ENCODE measurements around the gene MPC2.

MPC2 gene

GRCh38 chr1:167916766-167917511 is 19.9 kb downstream of the MPC2 start:
- Histone ChIP-seq H3K27ac (ENCODE audit: low read depth, low read length) (no peak overlapping the region), H3K27me3 (ENCODE audit: control insufficient read depth in 1 of 2, insufficient read depth in 2 of 2, low read length in 2 of 2) (no peaks in the 10 kb centered on the region), H3K4me1 (ENCODE audit: insufficient read depth, low read length) (no peaks in the 10 kb centered on the region), H3K9ac (ENCODE audit: low read length) (no peak overlapping the region), H3K9me3 (ENCODE audit: low read length) (no peaks in the 10 kb centered on the region), H3K36me3 (ENCODE audit: insufficient read depth, low read length) (peaks cover 3% of the 10 kb centered on the region), H3K4me3 (ENCODE audit: low read depth in 1 of 2, low read length in 2 of 2) (no peak overlapping the region)

GRCh38 chr1:167915569-167915968 is 21.3 kb downstream of the MPC2 start:
- Histone ChIP-seq H3K9me3 (ENCODE audit: low read length) (no peaks in the 10 kb centered on the region), H3K27ac (ENCODE audit: low read depth, low read length) (no peak overlapping the region), H3K27me3 (ENCODE audit: control insufficient read depth in 1 of 2, insufficient read depth in 2 of 2, low read length in 2 of 2) (no peaks in the 10 kb centered on the region), H3K36me3 (ENCODE audit: insufficient read depth, low read length) (peaks cover 3% of the 10 kb centered on the region), H3K9ac (ENCODE audit: low read length) (no peak overlapping the region), H3K4me3 (ENCODE audit: low read depth in 1 of 2, low read length in 2 of 2) (no peak overlapping the region), H3K4me1 (ENCODE audit: insufficient read depth, low read length) (no peaks in the 10 kb centered on the region)

GRCh38 chr1:167913895-167914496 is 22.9 kb downstream of the MPC2 start, which contains the start of gene ADCY10:
Gene ADCY10, minus strand, starts transcription at chr1:167914134. Its CDS starts 8,994 bp downstream, at chr1:167905140.
- Histone ChIP-seq H3K36me3 (ENCODE audit: insufficient read depth, low read length) (peaks cover 3% of the 10 kb centered on the region), H3K9me3 (ENCODE audit: low read length) (no peaks in the 10 kb centered on the region), H3K4me1 (ENCODE audit: insufficient read depth, low read length) (no peaks in the 10 kb centered on the region), H3K27ac (ENCODE audit: low read depth, low read length) (no peak within 1 kb of the TSS), H3K9ac (ENCODE audit: low read length) (no peak within 1 kb of the TSS), H3K27me3 (ENCODE audit: control insufficient read depth in 1 of 2, insufficient read depth in 2 of 2, low read length in 2 of 2) (no peaks in the 10 kb centered on the region), H3K4me3 (ENCODE audit: low read depth in 1 of 2, low read length in 2 of 2) (no peak within 1 kb of the TSS)

GRCh38 chr1:167912294-167912693 is 24.6 kb downstream of the MPC2 start:
- Histone ChIP-seq H3K4me1 (ENCODE audit: insufficient read depth, low read length) (no peaks in the 10 kb centered on the region), H3K27ac (ENCODE audit: low read depth, low read length) (no peak overlapping the region), H3K4me3 (ENCODE audit: low read depth in 1 of 2, low read length in 2 of 2) (no peak overlapping the region), H3K9me3 (ENCODE audit: low read length) (no peaks in the 10 kb centered on the region), H3K36me3 (ENCODE audit: insufficient read depth, low read length) (no peaks in the 10 kb centered on the region), H3K9ac (ENCODE audit: low read length) (no peak overlapping the region), H3K27me3 (ENCODE audit: control insufficient read depth in 1 of 2, insufficient read depth in 2 of 2, low read length in 2 of 2) (no peaks in the 10 kb centered on the region)

GRCh38 chr1:167911413-167911812 is 25.5 kb downstream of the MPC2 start:
- Histone ChIP-seq H3K9ac (ENCODE audit: low read length) (no peak overlapping the region), H3K4me1 (ENCODE audit: insufficient read depth, low read length) (no peaks in the 10 kb centered on the region), H3K27ac (ENCODE audit: low read depth, low read length) (no peak overlapping the region), H3K36me3 (ENCODE audit: insufficient read depth, low read length) (no peaks in the 10 kb centered on the region), H3K4me3 (ENCODE audit: low read depth in 1 of 2, low read length in 2 of 2) (no peak overlapping the region), H3K9me3 (ENCODE audit: low read length) (no peaks in the 10 kb centered on the region), H3K27me3 (ENCODE audit: control insufficient read depth in 1 of 2, insufficient read depth in 2 of 2, low read length in 2 of 2) (no peaks in the 10 kb centered on the region)

- H3K27ac ChIP-seq (ENCODE audit: low read depth, low read length): no peak overlapping the region
These were observed 26.3 kb downstream of the MPC2 start for GRCh38 chr1:167910530-167910929.

GRCh38 chr1:167909691-167910180 is 27.1 kb downstream of the MPC2 start:
- Histone ChIP-seq H3K9ac (ENCODE audit: low read length) (no peak overlapping the region), H3K27me3 (ENCODE audit: control insufficient read depth in 1 of 2, insufficient read depth in 2 of 2, low read length in 2 of 2) (no peaks in the 10 kb centered on the region), H3K4me3 (ENCODE audit: low read depth in 1 of 2, low read length in 2 of 2) (no peak overlapping the region), H3K36me3 (ENCODE audit: insufficient read depth, low read length) (no peaks in the 10 kb centered on the region), H3K9me3 (ENCODE audit: low read length) (no peaks in the 10 kb centered on the region), H3K4me1 (ENCODE audit: insufficient read depth, low read length) (no peaks in the 10 kb centered on the region), H3K27ac (ENCODE audit: low read depth, low read length) (no peak overlapping the region)

More at GRCh38 chr1:167910530-167910929, 26.3 kb downstream of the MPC2 start:
- Histone ChIP-seq H3K4me3 (ENCODE audit: low read depth in 1 of 2, low read length in 2 of 2) (no peak overlapping the region), H3K9ac (ENCODE audit: low read length) (no peak overlapping the region), H3K27me3 (ENCODE audit: control insufficient read depth in 1 of 2, insufficient read depth in 2 of 2, low read length in 2 of 2) (no peaks in the 10 kb centered on the region), H3K36me3 (ENCODE audit: insufficient read depth, low read length) (no peaks in the 10 kb centered on the region), H3K9me3 (ENCODE audit: low read length) (no peaks in the 10 kb centered on the region), H3K4me1 (ENCODE audit: insufficient read depth, low read length) (no peaks in the 10 kb centered on the region)

GRCh38 chr1:167905671-167906070 is 31.2 kb downstream of the MPC2 start:
- H3K9ac ChIP-seq (ENCODE audit: low read length): no peak overlapping the region
- no peak overlapping the region for H3K27ac ChIP-seq (ENCODE audit: low read depth, low read length)
- no peaks in the 10 kb centered on the region for H3K36me3 ChIP-seq (ENCODE audit: insufficient read depth, low read length)
- no peaks in the 10 kb centered on the region for H3K9me3 ChIP-seq (ENCODE audit: low read length)
- no peak overlapping the region for H3K4me3 ChIP-seq (ENCODE audit: low read depth in 1 of 2, low read length in 2 of 2)
- no peaks in the 10 kb centered on the region for H3K4me1 ChIP-seq (ENCODE audit: insufficient read depth, low read length)
- H3K27me3 ChIP-seq (ENCODE audit: control insufficient read depth in 1 of 2, insufficient read depth in 2 of 2, low read length in 2 of 2): no peaks in the 10 kb centered on the region

GRCh38 chr1:167905182-167905581 is 31.7 kb downstream of the MPC2 start:
- H3K4me3 ChIP-seq (ENCODE audit: low read depth in 1 of 2, low read length in 2 of 2): no peak overlapping the region
- H3K4me1 ChIP-seq (ENCODE audit: insufficient read depth, low read length): no peaks in the 10 kb centered on the region
- no peaks in the 10 kb centered on the region for H3K9me3 ChIP-seq (ENCODE audit: low read length)
- no peaks in the 10 kb centered on the region for H3K36me3 ChIP-seq (ENCODE audit: insufficient read depth, low read length)
- H3K27ac ChIP-seq (ENCODE audit: low read depth, low read length): no peak overlapping the region
- H3K27me3 ChIP-seq (ENCODE audit: control insufficient read depth in 1 of 2, insufficient read depth in 2 of 2, low read length in 2 of 2): no peaks in the 10 kb centered on the region
- no peak overlapping the region for H3K9ac ChIP-seq (ENCODE audit: low read length)

GRCh38 chr1:167904652-167905130 is 32.2 kb downstream of the MPC2 start:
- H3K27ac ChIP-seq (ENCODE audit: low read depth, low read length): no peak overlapping the region
- H3K4me3 ChIP-seq (ENCODE audit: low read depth in 1 of 2, low read length in 2 of 2): no peak overlapping the region
- no peaks in the 10 kb centered on the region for H3K27me3 ChIP-seq (ENCODE audit: control insufficient read depth in 1 of 2, insufficient read depth in 2 of 2, low read length in 2 of 2)
- H3K9ac ChIP-seq (ENCODE audit: low read length): no peak overlapping the region
- no peaks in the 10 kb centered on the region for H3K9me3 ChIP-seq (ENCODE audit: low read length)
- H3K36me3 ChIP-seq (ENCODE audit: insufficient read depth, low read length): no peaks in the 10 kb centered on the region
- H3K4me1 ChIP-seq (ENCODE audit: insufficient read depth, low read length): no peaks in the 10 kb centered on the region

GRCh38 chr1:167900907-167901306 is 36.0 kb downstream of the MPC2 start:
- H3K9ac ChIP-seq (ENCODE audit: low read length): no peak overlapping the region
- no peaks in the 10 kb centered on the region for H3K4me1 ChIP-seq (ENCODE audit: insufficient read depth, low read length)
- no peaks in the 10 kb centered on the region for H3K27me3 ChIP-seq (ENCODE audit: control insufficient read depth in 1 of 2, insufficient read depth in 2 of 2, low read length in 2 of 2)
- no peak overlapping the region for H3K4me3 ChIP-seq (ENCODE audit: low read depth in 1 of 2, low read length in 2 of 2)
- H3K9me3 ChIP-seq (ENCODE audit: low read length): no peaks in the 10 kb centered on the region
- H3K36me3 ChIP-seq (ENCODE audit: insufficient read depth, low read length): no peaks in the 10 kb centered on the region
- H3K27ac ChIP-seq (ENCODE audit: low read depth, low read length): no peak overlapping the region
